K562 (cell line): ENCODE data around the gene MACF1. TPM values are rescaled to one million over a fixed set of nuclear protein-coding genes. Genes with fewer than 3 reads are reported as not detected.
A peak's percentile ranks its signal among the peaks of the same experiment; 100 is the strongest.

Experiments
- ADNP ChIP-seq: fragments of 200-800 bp; sonication (Bioruptor generic); IDR thresholded peaks from 2 replicates; pipeline ENCODE4 v1.6.1; 2016; ENCODE audit warnings: missing genetic modification characterization, missing compliant biosample characterization
- CEBPG ChIP-seq, 3 experiments: fragments of 200-800 bp in 1 of 3; sonication (Bioruptor generic) in 1 of 3; sonication (generic) in 1 of 3; formaldehyde crosslinking in 1 of 3; IDR thresholded peaks in 2 of 3; conservative IDR thresholded peaks in 1 of 3; 2 replicates each; pipeline versions ENCODE4 v1.6.1 to v1.8.0; 2016 to 2022; ENCODE audit warnings: missing compliant biosample characterization in 2 of 3, missing genetic modification characterization in 2 of 3, mild to moderate bottlenecking in 1 of 3, missing genetic modification reagents in 1 of 3
- CREBBP ChIP-seq: IDR thresholded peaks from one replicate; pipeline ENCODE4 v1.6.1; 2012; ENCODE audit warnings: low read depth, mild to moderate bottlenecking, control low read depth, inconsistent platforms, low read length
- DACH1 ChIP-seq: fragments of 450-650 bp; IDR thresholded peaks from 2 replicates; pipeline ENCODE4 v1.6.1; 2018; ENCODE audit not compliant: partially characterized antibody
- GATAD2B ChIP-seq: fragments of 450-650 bp; IDR thresholded peaks from 2 replicates; pipeline ENCODE4 v1.6.1; 2017; ENCODE audit warnings: mild to moderate bottlenecking, borderline replicate concordance
- HDGF ChIP-seq: fragments of 450-650 bp; IDR thresholded peaks from 2 replicates; pipeline ENCODE4 v1.6.1; 2016
- KDM4B ChIP-seq, 2 experiments: fragments of 450-650 bp in 1 of 2; sonication (generic) in 1 of 2; IDR thresholded peaks; 2 replicates each; pipeline ENCODE4 v1.6.1; 2016 to 2017; ENCODE audit warnings: borderline replicate concordance in 2 of 2, antibody characterized with exemption in 1 of 2, low read depth in 1 of 2, mild to moderate bottlenecking in 1 of 2
- NFRKB ChIP-seq: fragments of 450-650 bp; IDR thresholded peaks from 2 replicates; pipeline ENCODE4 v1.6.1; 2016; ENCODE audit warnings: low read depth
- SREBF1 ChIP-seq: fragments of 150-350 bp; IDR thresholded peaks from 2 replicates; pipeline ENCODE4 v1.6.1; 2014; ENCODE audit warnings: antibody characterized with exemption, low read depth, low read length, borderline replicate concordance
- SREBF2 ChIP-seq: sonication (generic); formaldehyde crosslinking; IDR thresholded peaks from 2 replicates; pipeline ENCODE4 v1.4.0; 2020; ENCODE audit warnings: mild to moderate bottlenecking, missing genetic modification reagents
- TCF3 ChIP-seq: sonication (generic); formaldehyde crosslinking; IDR thresholded peaks from 2 replicates; pipeline ENCODE4 v1.4.0; 2020; ENCODE audit warnings: mild to moderate bottlenecking, missing genetic modification reagents
- TEAD1 ChIP-seq, 2 experiments: fragments of 450-650 bp in 1 of 2; sonication (generic) in 1 of 2; formaldehyde crosslinking; IDR thresholded peaks; 2 replicates each; pipeline versions ENCODE4 v1.4.0 to v1.8.0; 2020 to 2022; ENCODE audit warnings: mild to moderate bottlenecking in 2 of 2, missing genetic modification reagents in 1 of 2
- ZKSCAN3 ChIP-seq: fragments of 250-450 bp; sonication (Bioruptor Pico); IDR thresholded peaks from 2 replicates; pipeline ENCODE4 v1.4.0; 2020
- ZNF76 ChIP-seq: fragments of 250-450 bp; sonication (Bioruptor Pico); IDR thresholded peaks from 2 replicates; pipeline ENCODE4 v1.4.0; 2020; ENCODE audit warnings: mild to moderate bottlenecking, moderate library complexity, borderline replicate concordance
- polyA plus RNA-seq, 8 experiments: library from polyadenylated mRNA; depleted of rRNA in 4 of 8; stranded (reverse) in 5 of 8; unstranded in 3 of 8; fragments of >200 nt; fragmentation: Nextera tagmentation in 2 of 8; fragmentation: Illumina TruSeq in 1 of 8; extraction: Ambion mirVana in 2 of 8; extraction: Trizol in 1 of 8; gene quantifications; 2 replicates each; pipeline versions ENCODE4 v1.2.1 to v1.2.3, GENCODE V29; 2011 to 2014; ENCODE audit warnings: inconsistent platforms in 1 of 8, missing spikeins in 1 of 8
- total RNA-seq, 7 experiments: library from RNA; depleted of rRNA in 6 of 7; stranded (reverse); fragments of >200 nt in 6 of 7; fragmentation: Illumina TruSeq in 2 of 7; extraction: Trizol in 2 of 7; gene quantifications; 2 replicates each; pipeline versions ENCODE4 v1.2.1 to v1.2.3, GENCODE V29; 2011 to 2021; ENCODE audit warnings: low replicate concordance in 1 of 7
- TF ChIP-seq, protein P1 (sequence below): fragments of 250-450 bp; sonication (Bioruptor Pico); IDR thresholded peaks from 2 replicates; pipeline ENCODE4 v1.8.0; 2022; ENCODE audit warnings: inconsistent platforms
- TF ChIP-seq, protein P2 (sequence below): IDR thresholded peaks from 2 replicates; pipeline ENCODE4 v1.6.1; 2016; ENCODE audit warnings: missing genetic modification characterization, missing compliant biosample characterization
- TF ChIP-seq, protein P3 (sequence below): sonication (generic); formaldehyde crosslinking; IDR thresholded peaks from 2 replicates; pipeline ENCODE4 v1.8.0; 2022; ENCODE audit warnings: mild to moderate bottlenecking, missing genetic modification reagents
- TF ChIP-seq, protein P4 (sequence below): sonication (generic); formaldehyde crosslinking; IDR thresholded peaks from 2 replicates; pipeline ENCODE4 v1.8.0; 2022; ENCODE audit warnings: mild to moderate bottlenecking, missing genetic modification reagents, borderline replicate concordance
- TF ChIP-seq, protein P5 (sequence below): fragments of 250-450 bp; sonication (Bioruptor Pico); IDR thresholded peaks from 2 replicates; pipeline ENCODE4 v1.5.1; 2021; ENCODE audit warnings: mild to moderate bottlenecking

Gene MACF1
- total and polyA plus RNA-seq, 9 of the 15 experiments (the other 6 are each of a cell fraction or from before 2014, with no cell fraction given) = 13.2 to 232 (median 112) TPM

DNA sequence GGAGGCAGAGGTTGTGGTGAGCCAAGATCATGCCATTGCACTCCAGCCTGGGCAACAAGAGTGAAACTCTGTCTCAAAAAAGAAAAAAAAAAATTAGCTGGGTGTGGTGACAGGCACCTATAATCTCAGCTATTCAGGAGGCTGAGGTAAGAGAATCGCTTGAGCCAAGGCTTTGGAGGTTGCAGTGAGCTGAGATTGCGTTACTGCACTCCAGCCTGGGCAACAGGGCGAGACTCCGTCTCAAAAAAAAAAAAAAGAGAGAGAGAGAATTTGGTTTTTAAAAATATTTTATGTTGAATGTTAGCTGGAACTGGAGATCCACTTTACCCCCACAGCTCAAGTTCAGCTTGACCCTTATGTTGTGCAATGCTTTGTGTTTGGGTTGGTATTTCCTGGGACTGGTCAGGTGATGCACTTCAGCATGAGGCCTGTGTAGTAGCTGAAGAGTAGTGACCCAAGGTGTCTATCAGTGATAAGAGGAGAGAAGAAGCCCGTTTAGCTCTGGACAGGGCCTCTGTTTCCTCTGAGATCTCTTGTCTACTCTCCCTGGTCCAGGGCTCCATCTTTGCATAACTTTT is 36.8 kb upstream of the MACF1 start (continued):
- TF ChIP-seq, protein P1, sequence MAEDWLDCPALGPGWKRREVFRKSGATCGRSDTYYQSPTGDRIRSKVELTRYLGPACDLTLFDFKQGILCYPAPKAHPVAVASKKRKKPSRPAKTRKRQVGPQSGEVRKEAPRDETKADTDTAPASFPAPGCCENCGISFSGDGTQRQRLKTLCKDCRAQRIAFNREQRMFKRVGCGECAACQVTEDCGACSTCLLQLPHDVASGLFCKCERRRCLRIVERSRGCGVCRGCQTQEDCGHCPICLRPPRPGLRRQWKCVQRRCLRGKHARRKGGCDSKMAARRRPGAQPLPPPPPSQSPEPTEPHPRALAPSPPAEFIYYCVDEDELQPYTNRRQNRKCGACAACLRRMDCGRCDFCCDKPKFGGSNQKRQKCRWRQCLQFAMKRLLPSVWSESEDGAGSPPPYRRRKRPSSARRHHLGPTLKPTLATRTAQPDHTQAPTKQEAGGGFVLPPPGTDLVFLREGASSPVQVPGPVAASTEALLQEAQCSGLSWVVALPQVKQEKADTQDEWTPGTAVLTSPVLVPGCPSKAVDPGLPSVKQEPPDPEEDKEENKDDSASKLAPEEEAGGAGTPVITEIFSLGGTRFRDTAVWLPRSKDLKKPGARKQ = no peak
- TF ChIP-seq, protein P2, sequence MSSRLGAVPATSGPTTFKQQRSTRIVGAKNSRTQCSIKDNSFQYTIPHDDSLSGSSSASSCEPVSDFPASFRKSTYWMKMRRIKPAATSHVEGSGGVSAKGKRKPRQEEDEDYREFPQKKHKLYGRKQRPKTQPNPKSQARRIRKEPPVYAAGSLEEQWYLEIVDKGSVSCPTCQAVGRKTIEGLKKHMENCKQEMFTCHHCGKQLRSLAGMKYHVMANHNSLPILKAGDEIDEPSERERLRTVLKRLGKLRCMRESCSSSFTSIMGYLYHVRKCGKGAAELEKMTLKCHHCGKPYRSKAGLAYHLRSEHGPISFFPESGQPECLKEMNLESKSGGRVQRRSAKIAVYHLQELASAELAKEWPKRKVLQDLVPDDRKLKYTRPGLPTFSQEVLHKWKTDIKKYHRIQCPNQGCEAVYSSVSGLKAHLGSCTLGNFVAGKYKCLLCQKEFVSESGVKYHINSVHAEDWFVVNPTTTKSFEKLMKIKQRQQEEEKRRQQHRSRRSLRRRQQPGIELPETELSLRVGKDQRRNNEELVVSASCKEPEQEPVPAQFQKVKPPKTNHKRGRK (tag) = no peak
- TF ChIP-seq DACH1 = peak; percentile 88
- TF ChIP-seq, protein P3, sequence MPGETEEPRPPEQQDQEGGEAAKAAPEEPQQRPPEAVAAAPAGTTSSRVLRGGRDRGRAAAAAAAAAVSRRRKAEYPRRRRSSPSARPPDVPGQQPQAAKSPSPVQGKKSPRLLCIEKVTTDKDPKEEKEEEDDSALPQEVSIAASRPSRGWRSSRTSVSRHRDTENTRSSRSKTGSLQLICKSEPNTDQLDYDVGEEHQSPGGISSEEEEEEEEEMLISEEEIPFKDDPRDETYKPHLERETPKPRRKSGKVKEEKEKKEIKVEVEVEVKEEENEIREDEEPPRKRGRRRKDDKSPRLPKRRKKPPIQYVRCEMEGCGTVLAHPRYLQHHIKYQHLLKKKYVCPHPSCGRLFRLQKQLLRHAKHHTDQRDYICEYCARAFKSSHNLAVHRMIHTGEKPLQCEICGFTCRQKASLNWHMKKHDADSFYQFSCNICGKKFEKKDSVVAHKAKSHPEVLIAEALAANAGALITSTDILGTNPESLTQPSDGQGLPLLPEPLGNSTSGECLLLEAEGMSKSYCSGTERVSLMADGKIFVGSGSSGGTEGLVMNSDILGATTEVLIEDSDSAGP = no peak
- TF ChIP-seq TCF3 = peak; percentile 98
- peak; percentile 84 to 92; a peak in 3 of 4 replicates for TF ChIP-seq TEAD1 (CRISPR knock-in tag; IDR thresholded peaks at IDR 0.05)
- TF ChIP-seq, protein P4, sequence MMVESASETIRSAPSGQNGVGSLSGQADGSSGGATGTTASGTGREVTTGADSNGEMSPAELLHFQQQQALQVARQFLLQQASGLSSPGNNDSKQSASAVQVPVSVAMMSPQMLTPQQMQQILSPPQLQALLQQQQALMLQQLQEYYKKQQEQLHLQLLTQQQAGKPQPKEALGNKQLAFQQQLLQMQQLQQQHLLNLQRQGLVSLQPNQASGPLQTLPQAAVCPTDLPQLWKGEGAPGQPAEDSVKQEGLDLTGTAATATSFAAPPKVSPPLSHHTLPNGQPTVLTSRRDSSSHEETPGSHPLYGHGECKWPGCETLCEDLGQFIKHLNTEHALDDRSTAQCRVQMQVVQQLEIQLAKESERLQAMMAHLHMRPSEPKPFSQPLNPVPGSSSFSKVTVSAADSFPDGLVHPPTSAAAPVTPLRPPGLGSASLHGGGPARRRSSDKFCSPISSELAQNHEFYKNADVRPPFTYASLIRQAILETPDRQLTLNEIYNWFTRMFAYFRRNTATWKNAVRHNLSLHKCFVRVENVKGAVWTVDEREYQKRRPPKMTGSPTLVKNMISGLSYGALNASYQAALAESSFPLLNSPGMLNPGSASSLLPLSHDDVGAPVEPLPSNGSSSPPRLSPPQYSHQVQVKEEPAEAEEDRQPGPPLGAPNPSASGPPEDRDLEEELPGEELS (CRISPR knock-in tag) = no peak
- no peak for TF ChIP-seq ZKSCAN3 (CRISPR knock-in tag)
- TF ChIP-seq ZNF76 (CRISPR knock-in tag) = no peak
- peak; percentile 46; the same call in 1 of the 2 replicates for TF ChIP-seq SREBF1
- TF ChIP-seq CEBPG (CRISPR knock-in tag; IDR thresholded peaks at IDR 0.05) = peak; percentile 97
- peak; percentile 97 for TF ChIP-seq CEBPG (tag; conservative IDR thresholded peaks at IDR 0.05 in 1 of 2, IDR thresholded peaks at IDR 0.05 in 1 of 2)
- TF ChIP-seq NFRKB = peak; percentile 17; the same call in 1 of the 2 replicates
- TF ChIP-seq, protein P5, sequence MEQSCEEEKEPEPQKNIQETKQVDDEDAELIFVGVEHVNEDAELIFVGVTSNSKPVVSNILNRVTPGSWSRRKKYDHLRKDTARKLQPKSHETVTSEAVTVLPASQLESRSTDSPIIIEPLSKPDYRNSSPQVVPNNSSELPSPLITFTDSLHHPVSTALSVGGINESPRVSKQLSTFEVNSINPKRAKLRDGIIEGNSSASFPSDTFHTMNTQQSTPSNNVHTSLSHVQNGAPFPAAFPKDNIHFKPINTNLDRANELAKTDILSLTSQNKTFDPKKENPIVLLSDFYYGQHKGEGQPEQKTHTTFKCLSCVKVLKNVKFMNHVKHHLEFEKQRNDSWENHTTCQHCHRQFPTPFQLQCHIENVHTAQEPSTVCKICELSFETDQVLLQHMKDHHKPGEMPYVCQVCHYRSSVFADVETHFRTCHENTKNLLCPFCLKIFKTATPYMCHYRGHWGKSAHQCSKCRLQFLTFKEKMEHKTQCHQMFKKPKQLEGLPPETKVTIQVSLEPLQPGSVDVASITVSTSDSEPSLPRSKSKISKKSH (CRISPR knock-in tag) = no peak
- peak; percentile 71; the same call in 1 of the 2 replicates for TF ChIP-seq GATAD2B
- no peak for TF ChIP-seq ADNP (tag)
- no peak for TF ChIP-seq KDM4B (IDR thresholded peaks at IDR 0.05; ENCODE audit: borderline replicate concordance in 2 of 2, low read depth in 1 of 2)
- no peak for TF ChIP-seq CREBBP
- no peak; the same call in 1 of the 2 replicates for TF ChIP-seq HDGF
- no peak for TF ChIP-seq SREBF2 (CRISPR knock-in tag)
